Suppressor macrophage treated with lipopolysaccharide for 4 hours (primary cell): ENCODE data around the gene BRAT1.

Experiments used
- DNase-seq: peaks from one replicate; pipeline ENCODE4 v3.0.0-alpha.2; 2020

The BRAT1 gene

DNA sequence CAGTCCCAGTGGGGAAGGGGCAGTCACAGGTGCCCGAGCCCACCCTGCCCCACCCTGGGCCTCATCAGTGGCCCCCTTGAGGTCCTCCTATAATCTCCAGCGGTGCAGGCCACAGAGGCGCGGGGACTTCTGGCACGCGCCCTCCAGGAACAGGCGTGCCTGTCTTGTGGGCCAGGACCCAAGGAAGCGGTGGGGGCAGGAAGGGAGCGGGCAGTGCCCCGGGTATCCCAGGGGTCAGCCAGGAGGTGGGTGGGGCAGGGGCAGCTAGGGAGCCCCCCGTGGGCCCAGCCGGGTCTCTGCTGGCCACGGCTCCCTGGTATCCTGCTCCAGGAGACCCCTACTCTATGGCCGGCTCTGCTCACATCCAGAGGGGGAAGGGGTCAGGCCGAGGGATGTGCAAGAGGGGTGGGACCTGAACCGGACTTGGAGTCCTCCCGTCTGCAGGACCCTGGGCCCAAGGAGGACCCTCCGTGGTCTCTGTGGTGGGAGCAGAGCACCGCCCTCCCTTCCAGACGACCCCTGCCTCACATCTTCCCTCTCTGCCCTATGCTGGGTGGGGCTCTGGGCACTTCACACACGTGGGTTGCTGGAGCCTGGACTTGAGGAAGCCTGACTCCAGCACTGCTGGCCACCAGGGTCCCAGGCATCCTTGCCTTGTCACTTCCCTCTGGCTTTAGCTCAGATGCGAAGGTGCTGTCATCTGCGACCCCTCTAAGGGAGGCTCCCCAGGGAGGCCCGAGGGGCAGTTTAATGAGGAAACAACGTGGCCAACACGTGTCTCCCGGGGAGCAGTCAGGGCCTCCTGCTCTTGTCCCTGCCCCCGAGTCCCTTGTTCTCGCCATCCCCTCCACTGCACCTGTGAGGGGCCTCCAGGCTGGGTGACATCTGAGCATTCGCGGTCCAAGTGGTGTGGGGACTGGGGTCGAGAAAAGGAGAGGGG lies 60.9 kb downstream of the BRAT1 start:
- DNase-seq, result no peak

DNA sequence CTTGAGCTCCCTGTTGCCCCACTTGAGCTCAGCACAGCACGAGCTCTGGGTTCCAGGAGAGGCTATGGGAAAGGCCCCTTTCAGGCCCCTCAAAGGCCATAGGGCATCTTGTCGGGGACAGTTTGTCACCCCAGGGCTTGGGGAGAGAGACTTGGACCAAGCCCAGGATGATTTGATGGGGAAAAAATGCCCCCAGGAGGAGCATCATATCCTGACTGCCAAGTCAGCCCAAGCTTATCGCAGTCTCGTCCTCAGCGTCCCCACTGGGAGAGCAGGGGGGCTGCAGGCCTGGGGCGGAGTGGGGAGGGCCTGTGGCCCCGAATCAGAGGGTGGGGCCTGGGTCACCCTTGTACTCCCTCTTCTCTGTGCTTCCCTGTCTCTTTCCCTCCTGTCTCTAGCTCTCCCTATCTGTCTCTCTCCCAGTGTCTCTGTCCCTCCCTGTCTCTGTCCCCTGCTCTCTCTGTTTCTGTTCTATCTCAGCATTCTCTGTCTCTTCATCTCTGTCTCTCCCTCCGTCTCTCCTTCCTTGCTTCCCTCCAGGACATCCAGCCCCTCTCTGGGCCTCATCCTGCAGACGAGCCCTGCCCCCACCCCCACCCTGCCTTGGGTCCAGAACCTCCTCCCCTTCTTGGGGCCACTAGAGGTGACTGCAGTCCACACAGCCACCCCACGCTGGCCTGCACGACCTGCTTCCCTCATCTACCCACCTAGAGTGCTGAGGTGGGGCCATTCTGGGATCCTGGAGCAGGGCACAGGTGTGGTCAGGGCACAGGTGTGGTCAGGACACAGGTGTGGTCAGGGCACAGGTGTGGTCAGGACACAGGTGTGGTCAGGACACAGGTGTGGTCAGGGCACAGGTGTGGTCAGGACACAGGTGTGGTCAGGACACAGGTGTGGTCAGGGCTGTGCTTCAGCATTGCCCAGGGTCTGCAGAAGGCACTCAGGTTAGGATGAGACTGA lies 61.8 kb downstream of the BRAT1 start:
- DNase-seq, result no peak

DNA sequence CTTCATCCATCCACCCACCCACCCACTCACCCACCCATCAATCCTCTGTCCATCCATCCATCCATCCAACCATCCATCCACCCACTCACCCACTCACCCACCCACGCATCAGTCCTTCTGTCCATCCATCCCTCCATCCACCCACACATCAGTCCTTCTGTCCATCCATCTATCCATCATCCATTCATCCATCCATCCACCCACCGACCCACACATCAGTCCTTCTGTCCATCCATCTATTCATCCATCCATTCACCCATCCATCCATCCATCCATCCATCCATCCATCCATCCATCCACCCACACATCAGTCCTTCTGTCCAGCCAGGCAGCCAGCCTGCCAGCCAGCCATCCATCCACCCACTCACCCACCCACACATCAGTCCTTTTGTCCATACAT lies 63.3 kb downstream of the BRAT1 start:
- DNase-seq, result no peak

DNA sequence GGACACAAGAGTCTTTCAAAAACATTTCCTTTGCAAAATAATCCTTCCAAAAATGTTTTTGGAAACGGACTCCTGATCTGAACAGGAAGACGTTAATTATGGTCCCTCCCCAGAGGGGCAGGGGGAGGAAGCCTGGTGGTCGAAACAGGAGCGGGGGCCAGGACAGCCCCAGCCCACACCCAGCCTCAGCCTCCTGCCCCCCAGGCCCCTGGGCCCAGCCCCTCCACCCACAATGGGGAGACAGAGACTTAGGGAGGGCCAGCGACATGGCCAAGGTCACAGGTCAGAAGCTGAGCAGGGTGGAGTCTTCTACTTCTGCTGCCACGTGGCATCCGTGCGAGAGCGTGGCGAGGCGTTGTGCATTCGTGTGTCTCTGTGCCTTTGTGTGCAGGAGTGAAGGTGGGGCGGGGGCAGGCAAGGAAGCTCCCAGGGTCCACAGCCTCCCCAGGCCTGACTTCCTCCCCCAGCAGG lies 65.1 kb downstream of the BRAT1 start:
- no peak for DNase-seq

DNA sequence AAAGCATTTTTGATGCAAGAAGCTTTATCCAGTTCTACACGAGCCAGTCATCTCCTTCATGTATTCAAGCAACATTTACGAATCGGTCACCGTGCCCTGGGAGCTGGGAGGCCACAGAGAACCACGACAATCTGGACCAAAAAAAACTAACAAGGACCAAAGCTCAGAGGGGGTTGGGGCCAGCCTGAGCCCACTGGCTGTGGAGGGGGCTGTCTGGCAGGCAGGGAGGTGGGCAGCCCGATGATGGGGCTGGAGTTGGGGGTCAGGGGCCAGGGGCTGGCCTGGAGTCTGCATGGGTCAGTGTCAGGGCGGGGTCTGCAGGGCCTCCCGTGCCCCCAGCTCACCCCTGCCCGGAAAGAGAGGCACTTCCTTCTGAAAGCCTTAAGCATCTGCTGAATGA lies 66.6 kb downstream of the BRAT1 start:
- DNase-seq, result no peak

DNA sequence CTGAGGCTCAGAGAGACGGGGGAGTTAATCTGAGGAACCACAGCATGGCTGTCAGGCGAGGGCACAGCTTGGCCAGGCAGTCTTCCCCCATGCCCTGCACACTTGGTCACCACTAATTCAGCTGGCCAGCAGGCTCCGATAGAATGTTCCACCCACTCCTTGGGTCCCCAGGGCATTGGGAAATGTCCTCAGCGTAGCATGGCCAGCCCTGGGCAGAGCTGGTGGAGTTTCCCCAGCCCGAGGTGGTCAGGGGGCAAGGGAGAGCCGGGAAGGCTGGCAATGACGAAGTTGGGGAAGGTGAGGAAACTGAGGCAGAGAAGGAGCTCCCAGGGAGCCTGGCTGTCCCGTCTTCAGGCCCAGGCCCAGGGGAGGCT lies 67.1 kb downstream of the BRAT1 start:
- DNase-seq, result no peak
